Measurements from ENCODE around the gene QPCTL.

Gene QPCTL

GRCh38 chr19:45711851-45712698 lies 19.6 kb downstream of the QPCTL start:
- no peak overlapping the region for H3K4me3 ChIP-seq (ENCODE audit: low read depth, low read length)
- TF ChIP-seq CTCF (IDR thresholded peaks at IDR 0.05; ENCODE audit: low read depth, low read length, missing control alignments) = no peak
- DNase-seq (ENCODE audit: low read depth) = no peak

GRCh38 chr19:45712699-45713067 lies 20.2 kb downstream of the QPCTL start:
- no peak for DNase-seq (ENCODE audit: low read depth)
- H3K4me3 ChIP-seq (ENCODE audit: low read depth, low read length) = no peak overlapping the region
- no peak for TF ChIP-seq CTCF (IDR thresholded peaks at IDR 0.05; ENCODE audit: low read depth, low read length, missing control alignments)

- no peak for DNase-seq (ENCODE audit: low read depth)
- H3K4me3 ChIP-seq (ENCODE audit: low read depth, low read length) = no peak overlapping the region
- no peak for TF ChIP-seq CTCF (IDR thresholded peaks at IDR 0.05; ENCODE audit: low read depth, low read length, missing control alignments)
Observed at GRCh38 chr19:45713141-45713540, 20.7 kb downstream of the QPCTL start.

- H3K4me3 ChIP-seq (ENCODE audit: low read depth, low read length) = no peak overlapping the region
- no peak for DNase-seq (ENCODE audit: low read depth)
- no peak for TF ChIP-seq CTCF (IDR thresholded peaks at IDR 0.05; ENCODE audit: low read depth, low read length, missing control alignments)
Observed at GRCh38 chr19:45715139-45715538, 22.7 kb downstream of the QPCTL start.

GRCh38 chr19:45716359-45717130 lies 24.1 kb downstream of the QPCTL start:
- DNase-seq (ENCODE audit: low read depth) = no peak
- H3K4me3 ChIP-seq (ENCODE audit: low read depth, low read length) = peak overlapping the region; percentile 76
- TF ChIP-seq CTCF (IDR thresholded peaks at IDR 0.05; ENCODE audit: low read depth, low read length, missing control alignments) = no peak

GRCh38 chr19:45717131-45717982 lies 24.9 kb downstream of the QPCTL start:
- peak; percentile 99 for DNase-seq (ENCODE audit: low read depth)
- H3K4me3 ChIP-seq (ENCODE audit: low read depth, low read length) = peak overlapping the region; percentile 76
- TF ChIP-seq CTCF (IDR thresholded peaks at IDR 0.05; ENCODE audit: low read depth, low read length, missing control alignments) = no peak
